HepG2 (cell line): Measurements from ENCODE around the gene PYGB. TPM values are rescaled to one million over a fixed set of nuclear protein-coding genes. Genes with fewer than 3 reads are reported as not detected.

ENCODE experiments used
- AGO2 ChIP-seq: fragments of 200-400 bp; formaldehyde crosslinking; optimal IDR thresholded peaks from 2 replicates; pipeline ENCODE3; 2017; ENCODE audit warnings: mild to moderate bottlenecking, low read depth, low read length, moderate library complexity
- CBX2 ChIP-seq, 2 experiments: fragments of 200-600 bp in 1 of 2; sonication (generic); formaldehyde crosslinking in 1 of 2; IDR thresholded peaks; 2 replicates each; pipeline versions ENCODE4 v1.7.0 to v1.8.1; 2018 to 2022; ENCODE audit warnings: low read depth in 2 of 2, low read length in 1 of 2, mild to moderate bottlenecking in 1 of 2, missing genetic modification reagents in 1 of 2
- GMEB2 ChIP-seq: IDR thresholded peaks from 2 replicates; pipeline ENCODE4 v1.6.1; 2016; ENCODE audit warnings: missing biosample characterization, missing genetic modification reagents, low read depth
- KAT2B ChIP-seq: fragments of 150-350 bp; IDR thresholded peaks from 2 replicates; pipeline ENCODE4 v1.6.1; 2014; ENCODE audit warnings: low read depth, low read length, borderline replicate concordance
- NFATC3 ChIP-seq: sonication (generic); formaldehyde crosslinking; IDR thresholded peaks from 2 replicates; pipeline ENCODE4 v1.5.1; 2020; ENCODE audit warnings: mild to moderate bottlenecking, missing genetic modification reagents
- NPAS2 ChIP-seq: sonication (generic); formaldehyde crosslinking; IDR thresholded peaks from 2 replicates; pipeline ENCODE4 v1.8.0; 2022; ENCODE audit warnings: mild to moderate bottlenecking, missing genetic modification reagents, borderline replicate concordance
- PAF1 ChIP-seq: IDR thresholded peaks from 2 replicates; pipeline ENCODE4 v1.6.1; 2016; ENCODE audit warnings: missing genetic modification reagents, missing compliant biosample characterization
- PRPF4 ChIP-seq: fragments of 200-400 bp; formaldehyde crosslinking; IDR thresholded peaks from 2 replicates; pipeline ENCODE4 v1.6.1; 2016; ENCODE audit warnings: low read length, low read depth; ENCODE audit not compliant: poor library complexity, severe bottlenecking
- STAT5B ChIP-seq: sonication (generic); formaldehyde crosslinking; IDR thresholded peaks from 2 replicates; pipeline ENCODE4 v1.4.0; 2020; ENCODE audit warnings: missing genetic modification reagents
- TEAD3 ChIP-seq: optimal IDR thresholded peaks from 2 replicates; pipeline ENCODE3; 2016; ENCODE audit warnings: borderline replicate concordance
- TOPORS ChIP-seq: sonication (generic); formaldehyde crosslinking; IDR thresholded peaks from 2 replicates; pipeline ENCODE4 v1.8.0; 2023; ENCODE audit warnings: mild to moderate bottlenecking, missing genetic modification reagents
- ZBTB2 ChIP-seq: sonication (generic); formaldehyde crosslinking; IDR thresholded peaks from 2 replicates; pipeline ENCODE4 v1.8.0; 2022; ENCODE audit warnings: low read depth, missing genetic modification reagents
- ZBTB7A ChIP-seq: sonication (generic); formaldehyde crosslinking; IDR thresholded peaks from 2 replicates; pipeline ENCODE4 v1.8.0; 2022; ENCODE audit warnings: mild to moderate bottlenecking, missing genetic modification reagents
- ZC3H4 ChIP-seq: sonication (generic); formaldehyde crosslinking; IDR thresholded peaks from 2 replicates; pipeline ENCODE4 v1.4.0; 2020; ENCODE audit warnings: missing genetic modification reagents, borderline replicate concordance
- ZMYM4 ChIP-seq: sonication (generic); formaldehyde crosslinking; IDR thresholded peaks from 2 replicates; pipeline ENCODE4 v1.8.1; 2023; ENCODE audit warnings: mild to moderate bottlenecking, missing genetic modification reagents
- ZNF207 ChIP-seq: fragments of 450-650 bp; IDR thresholded peaks from 2 replicates; pipeline ENCODE4 v1.6.1; 2016; ENCODE audit warnings: antibody characterized with exemption, borderline replicate concordance
- ZNF282 ChIP-seq: fragments of 450-650 bp; IDR thresholded peaks from 2 replicates; pipeline ENCODE4 v1.6.1; 2018; ENCODE audit not compliant: partially characterized antibody
- ZNF318 ChIP-seq: sonication (generic); formaldehyde crosslinking; IDR thresholded peaks from 2 replicates; pipeline ENCODE4 v1.4.0; 2020; ENCODE audit warnings: mild to moderate bottlenecking, missing genetic modification reagents
- ZNF33B ChIP-seq: sonication (generic); formaldehyde crosslinking; IDR thresholded peaks from 2 replicates; pipeline ENCODE4 v1.5.1; 2020; ENCODE audit warnings: mild to moderate bottlenecking, missing genetic modification reagents
- ZNF44 ChIP-seq: sonication (generic); formaldehyde crosslinking; IDR thresholded peaks from 2 replicates; pipeline ENCODE4 v1.5.1; 2020; ENCODE audit warnings: mild to moderate bottlenecking, missing genetic modification reagents
- polyA plus RNA-seq, 8 experiments: library from polyadenylated mRNA; depleted of rRNA in 3 of 8; stranded (reverse) in 7 of 8; unstranded in 1 of 8; fragments of >200 nt; fragmentation: Illumina TruSeq in 4 of 8; extraction: Trizol in 4 of 8; gene quantifications; 2 replicates each; pipeline versions ENCODE4 v1.2.1 to v1.2.3, GENCODE V29; 2011 to 2016; ENCODE audit warnings: low read depth in 4 of 8, missing spikeins in 1 of 8, mixed read lengths in 1 of 8; ENCODE audit not compliant: insufficient read depth in 1 of 8
- total RNA-seq, 5 experiments: library from RNA; depleted of rRNA; stranded (reverse); fragments of >200 nt; fragmentation: Illumina TruSeq; extraction: Trizol; gene quantifications; 2 replicates each; pipeline ENCODE4 v1.2.3, GENCODE V29; 2016; ENCODE audit warnings: low read depth in 1 of 5

Gene PYGB
- total and polyA plus RNA-seq, 2 of the 13 experiments (the other 11 are each of a cell fraction or from before 2014, with no cell fraction given) = 24.2 to 86.3 TPM

- TF ChIP-seq ZNF318 (CRISPR knock-in tag) = no peak; the same call in 1 of the 2 replicates
- TF ChIP-seq PRPF4 = no peak
- TF ChIP-seq ZMYM4 (CRISPR knock-in tag) = no peak; the same call in 1 of the 2 replicates
- TF ChIP-seq TOPORS (CRISPR knock-in tag) = no peak
- TF ChIP-seq ZBTB7A = peak; percentile 93
- no peak for TF ChIP-seq GMEB2
- no peak for TF ChIP-seq ZNF33B
- TF ChIP-seq NFATC3 (CRISPR knock-in tag) = no peak
- no peak for TF ChIP-seq ZNF44
- TF ChIP-seq NPAS2 (CRISPR knock-in tag) = no peak
- TF ChIP-seq PAF1 (CRISPR knock-in tag) = no peak
- no peak for TF ChIP-seq ZBTB2 (CRISPR knock-in tag)
- TF ChIP-seq KAT2B = no peak
- no peak for TF ChIP-seq STAT5B (CRISPR knock-in tag)
- TF ChIP-seq ZNF207 = no peak
- no peak for TF ChIP-seq AGO2
- TF ChIP-seq ZNF282 = no peak
- no peak for TF ChIP-seq ZC3H4
- no peak for TF ChIP-seq CBX2 (IDR thresholded peaks at IDR 0.05; ENCODE audit: low read depth, low read length)
- no peak; the same call in 1 of the 2 replicates for TF ChIP-seq CBX2 (CRISPR knock-in tag; IDR thresholded peaks at IDR 0.05; ENCODE audit: low read depth)
- TF ChIP-seq TEAD3 (CRISPR knock-in tag) = no peak
Measured at GRCh38 chr20:25247000-25247517, 826 bp upstream of the PYGB start (continued).
